Type B pancreatic cell (in vitro differentiated cells): ENCODE results near the gene MAGI1. TPM values are rescaled to one million over a fixed set of nuclear protein-coding genes. Genes with fewer than 3 reads are reported as not detected.

Experiments used
- DNase-seq: peaks from one replicate; pipeline ENCODE4 v3.0.0; 2021; ENCODE audit warnings: mixed read lengths; ENCODE audit not compliant: unreplicated experiment; ENCODE audit errors: extremely low spot score
- H3K27ac Mint-ChIP-seq: 2 replicates; pipeline ENCODE4 v1.8.0; 2021; ENCODE audit warnings: mild to moderate bottlenecking, mixed read lengths
- H3K27me3 Mint-ChIP-seq: 2 replicates; pipeline ENCODE4 v1.8.0; 2021; ENCODE audit warnings: mixed read lengths
- H3K36me3 Mint-ChIP-seq: 2 replicates; pipeline ENCODE4 v1.8.0; 2021; ENCODE audit warnings: mixed read lengths
- H3K4me1 Mint-ChIP-seq: one replicate; pipeline ENCODE4 v1.8.0; 2021; ENCODE audit warnings: mixed read lengths; ENCODE audit not compliant: unreplicated experiment
- H3K4me3 Mint-ChIP-seq: 2 replicates; pipeline ENCODE4 v1.8.0; 2021; ENCODE audit warnings: mild to moderate bottlenecking, mixed read lengths
- H3K9me3 Mint-ChIP-seq: 2 replicates; pipeline ENCODE4 v1.8.0; 2021; ENCODE audit warnings: mixed read lengths
- total RNA-seq: library from RNA; stranded (reverse); gene quantifications from 2 replicates; pipeline ENCODE4 v1.2.1, GENCODE V29; 2021; ENCODE audit warnings: low replicate concordance
- TF ChIP-seq, protein P1 (sequence below): fragments of 200-600 bp; sonication (generic); conservative IDR thresholded peaks from 2 replicates; pipeline ENCODE4 v1.5.0; 2021; ENCODE audit warnings: antibody characterized with exemption, mild to moderate bottlenecking

MAGI1 gene
- total RNA-seq, 1 donor from 2014 or later = 53.1 TPM

DNA sequence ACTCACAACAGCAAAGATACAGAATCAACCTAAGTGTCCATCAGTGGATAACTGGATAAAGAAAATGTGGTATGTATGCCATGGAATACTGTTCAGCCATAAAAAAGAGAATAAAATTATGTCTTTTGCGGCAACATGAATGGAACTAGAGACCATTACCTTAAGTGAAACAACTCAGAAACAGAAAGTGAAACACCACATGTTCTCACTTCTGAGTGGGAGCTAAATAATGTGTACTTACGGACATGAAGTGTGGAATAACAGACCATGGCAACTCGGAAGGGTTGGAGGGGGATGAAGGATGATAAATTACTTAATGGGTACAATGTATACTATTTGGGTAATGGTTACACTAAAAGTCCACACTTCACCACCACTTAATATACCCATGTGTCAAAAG is 600.6 kb downstream of the MAGI1 start:
- peaks cover 16% of the 10 kb centered on the region for H3K36me3 Mint-ChIP-seq
- no peaks in the 10 kb centered on the region for H3K27me3 Mint-ChIP-seq
- H3K4me3 Mint-ChIP-seq = no peak overlapping the region
- no peak overlapping the region for H3K27ac Mint-ChIP-seq
- TF ChIP-seq, protein P1, sequence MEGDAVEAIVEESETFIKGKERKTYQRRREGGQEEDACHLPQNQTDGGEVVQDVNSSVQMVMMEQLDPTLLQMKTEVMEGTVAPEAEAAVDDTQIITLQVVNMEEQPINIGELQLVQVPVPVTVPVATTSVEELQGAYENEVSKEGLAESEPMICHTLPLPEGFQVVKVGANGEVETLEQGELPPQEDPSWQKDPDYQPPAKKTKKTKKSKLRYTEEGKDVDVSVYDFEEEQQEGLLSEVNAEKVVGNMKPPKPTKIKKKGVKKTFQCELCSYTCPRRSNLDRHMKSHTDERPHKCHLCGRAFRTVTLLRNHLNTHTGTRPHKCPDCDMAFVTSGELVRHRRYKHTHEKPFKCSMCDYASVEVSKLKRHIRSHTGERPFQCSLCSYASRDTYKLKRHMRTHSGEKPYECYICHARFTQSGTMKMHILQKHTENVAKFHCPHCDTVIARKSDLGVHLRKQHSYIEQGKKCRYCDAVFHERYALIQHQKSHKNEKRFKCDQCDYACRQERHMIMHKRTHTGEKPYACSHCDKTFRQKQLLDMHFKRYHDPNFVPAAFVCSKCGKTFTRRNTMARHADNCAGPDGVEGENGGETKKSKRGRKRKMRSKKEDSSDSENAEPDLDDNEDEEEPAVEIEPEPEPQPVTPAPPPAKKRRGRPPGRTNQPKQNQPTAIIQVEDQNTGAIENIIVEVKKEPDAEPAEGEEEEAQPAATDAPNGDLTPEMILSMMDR = no peak
- peaks cover 6% of the 10 kb centered on the region for H3K4me1 Mint-ChIP-seq
- H3K9me3 Mint-ChIP-seq = no peaks in the 10 kb centered on the region
- DNase-seq = no peak

DNA sequence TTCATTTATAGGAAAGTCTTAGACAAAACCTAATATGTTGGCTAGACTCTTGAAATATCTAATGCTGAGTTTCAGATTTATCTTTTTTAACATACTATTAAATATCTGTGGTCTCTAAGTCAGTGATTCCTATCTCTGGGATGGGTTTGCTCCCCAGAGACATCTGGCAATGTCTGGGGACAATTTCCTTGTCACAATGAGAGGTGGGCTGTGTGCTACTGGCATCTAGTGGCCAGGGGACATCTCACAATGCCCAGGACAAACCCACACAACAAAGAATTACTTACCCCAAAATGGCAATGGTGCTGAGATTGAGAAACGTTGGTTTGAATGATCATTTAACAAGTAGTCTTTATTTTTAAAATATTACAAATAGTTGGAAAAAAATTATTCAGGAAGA is 602.1 kb downstream of the MAGI1 start:
- H3K27me3 Mint-ChIP-seq = no peaks in the 10 kb centered on the region
- no peaks in the 10 kb centered on the region for H3K9me3 Mint-ChIP-seq
- H3K4me1 Mint-ChIP-seq = peaks cover 6% of the 10 kb centered on the region
- no peak overlapping the region for H3K4me3 Mint-ChIP-seq
- no peak for DNase-seq
- H3K36me3 Mint-ChIP-seq = peaks cover 13% of the 10 kb centered on the region
- TF ChIP-seq, protein P1 = peak; percentile 79
- H3K27ac Mint-ChIP-seq = no peak overlapping the region

DNA sequence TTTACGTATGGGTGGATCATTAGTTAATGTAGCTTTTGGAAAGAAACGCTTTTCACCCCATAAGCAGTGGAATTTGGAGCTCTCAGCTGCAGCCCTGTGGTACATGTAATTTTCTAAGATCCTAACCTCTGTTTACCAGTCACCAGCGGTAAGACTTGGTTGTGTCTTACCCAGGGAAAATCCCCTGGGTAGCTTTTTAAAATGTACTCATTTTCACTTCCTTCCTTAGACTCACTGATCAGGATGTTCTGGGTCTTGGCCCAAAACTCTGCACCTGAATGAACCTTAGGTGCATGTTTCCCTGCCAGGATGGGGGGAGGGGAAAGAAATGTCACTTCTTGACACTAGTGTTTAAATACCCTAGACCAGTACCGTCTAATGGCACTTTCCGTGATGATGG is 605.2 kb downstream of the MAGI1 start:
- H3K36me3 Mint-ChIP-seq = peaks cover 32% of the 10 kb centered on the region
- TF ChIP-seq, protein P1 = no peak
- no peak overlapping the region for H3K4me3 Mint-ChIP-seq
- no peak for DNase-seq
- no peaks in the 10 kb centered on the region for H3K4me1 Mint-ChIP-seq
- no peak overlapping the region for H3K27ac Mint-ChIP-seq
- H3K27me3 Mint-ChIP-seq = no peaks in the 10 kb centered on the region
- no peaks in the 10 kb centered on the region for H3K9me3 Mint-ChIP-seq

DNA sequence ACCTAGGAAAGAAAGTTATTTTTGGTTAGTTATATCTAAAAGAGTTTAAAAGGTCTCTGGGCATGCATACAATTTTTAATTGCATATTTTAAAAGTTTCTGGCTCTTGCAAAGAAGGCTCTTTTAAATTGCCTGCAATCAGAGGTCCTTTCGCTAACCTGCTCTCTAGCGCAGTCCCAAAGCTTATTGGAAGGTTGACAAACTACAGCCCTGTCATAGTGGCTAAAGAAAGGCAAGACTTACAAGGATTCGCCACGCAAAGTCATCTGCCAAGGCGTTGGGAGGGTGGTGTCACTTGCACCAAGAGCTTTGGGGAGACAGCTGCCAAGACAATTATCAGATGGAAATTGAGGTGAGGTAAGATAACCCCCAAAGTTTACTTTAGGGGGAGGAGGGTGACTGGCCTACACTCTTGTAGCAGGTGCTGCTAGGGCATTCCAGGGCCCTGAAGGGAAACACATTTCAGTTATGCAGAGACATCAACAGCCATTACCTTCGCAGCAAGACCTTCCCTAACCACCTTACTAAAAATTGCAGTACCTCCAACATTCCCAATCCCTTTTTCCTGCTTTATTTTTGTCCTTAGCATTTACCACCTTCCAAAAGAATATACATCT is 606.2 kb downstream of the MAGI1 start:
- H3K4me3 Mint-ChIP-seq = no peak overlapping the region
- no peaks in the 10 kb centered on the region for H3K4me1 Mint-ChIP-seq
- peaks cover 37% of the 10 kb centered on the region for H3K36me3 Mint-ChIP-seq
- DNase-seq = no peak
- H3K27ac Mint-ChIP-seq = no peak overlapping the region
- no peaks in the 10 kb centered on the region for H3K27me3 Mint-ChIP-seq
- no peaks in the 10 kb centered on the region for H3K9me3 Mint-ChIP-seq
- TF ChIP-seq, protein P1 = no peak

DNA sequence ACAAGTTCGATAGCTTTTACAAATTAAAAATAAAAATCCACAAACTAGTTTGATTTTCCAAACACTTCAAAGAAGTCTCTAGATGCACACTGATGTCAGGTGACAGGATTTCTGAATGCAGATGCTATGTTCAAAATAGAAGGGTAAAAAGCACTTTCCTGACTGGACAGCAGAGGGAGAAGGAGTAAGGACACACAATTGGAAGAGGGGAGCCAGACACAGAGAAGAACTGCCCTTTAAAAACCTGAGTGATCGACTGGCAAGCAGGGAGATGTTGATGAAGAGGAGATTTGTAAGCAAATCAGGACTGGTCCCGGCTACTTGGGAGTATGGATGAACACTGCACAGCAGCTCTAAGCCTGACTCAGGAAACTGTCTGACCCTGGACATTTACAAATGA is 612.8 kb downstream of the MAGI1 start:
- Mint-ChIP-seq H3K36me3 (peaks cover 35% of the 10 kb centered on the region), H3K27me3 (no peaks in the 10 kb centered on the region), H3K4me1 (no peaks in the 10 kb centered on the region), H3K4me3 (no peak overlapping the region), H3K27ac (no peak overlapping the region), H3K9me3 (no peaks in the 10 kb centered on the region)
- TF ChIP-seq, protein P1 = peak; percentile 68
- no peak for DNase-seq

DNA sequence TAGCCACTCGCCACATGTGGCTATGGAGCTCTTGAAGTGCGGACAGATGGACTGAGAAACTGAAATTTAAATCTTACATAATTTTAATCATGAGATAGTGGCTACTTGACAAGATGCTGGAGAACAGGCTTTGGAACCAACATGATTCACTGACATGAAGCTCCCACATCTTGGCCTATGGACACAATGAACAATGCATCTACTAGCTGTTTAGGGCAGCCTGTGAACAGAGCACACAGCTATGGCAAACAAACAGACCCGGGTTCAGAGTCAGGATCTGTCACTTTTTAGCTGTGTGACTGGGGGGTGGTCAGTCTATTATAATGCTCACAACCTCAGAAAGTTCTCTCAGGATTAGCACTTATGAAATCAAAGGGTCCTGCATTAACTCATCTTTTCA is 616.6 kb downstream of the MAGI1 start:
- peaks cover 5% of the 10 kb centered on the region for H3K4me1 Mint-ChIP-seq

More for the DNA sequence above, 616.6 kb downstream of the MAGI1 start:
- Mint-ChIP-seq H3K36me3 (peaks cover 19% of the 10 kb centered on the region), H3K27me3 (no peaks in the 10 kb centered on the region), H3K9me3 (no peaks in the 10 kb centered on the region), H3K27ac (no peak overlapping the region), H3K4me3 (no peak overlapping the region)
- DNase-seq = no peak
- TF ChIP-seq, protein P1 = no peak
